GM23248 (cell line): Measurements from ENCODE around the gene USP9X. TPM values are rescaled to one million over a fixed set of nuclear protein-coding genes. Genes with fewer than 3 reads are reported as not detected.

Experiments
- DNase-seq: peaks from one replicate; pipeline ENCODE4 v3.0.0-alpha.2; 2015
- H2AFZ ChIP-seq: fragments of 200-600 bp; sonication (generic); 2 replicates; pipeline ENCODE4 v1.6.1; 2016; ENCODE audit warnings: antibody characterized with exemption
- H3F3A ChIP-seq: fragments of 200-600 bp; sonication (generic); 2 replicates; pipeline ENCODE4 v1.6.1; 2016; ENCODE audit warnings: mild to moderate bottlenecking, antibody characterized with exemption, mixed run types; ENCODE audit not compliant: insufficient read depth
- H3K27ac ChIP-seq: fragments of 200-600 bp; sonication (generic); 2 replicates; pipeline ENCODE4 v1.5.1; 2016; ENCODE audit warnings: mild to moderate bottlenecking
- H3K27me3 ChIP-seq: fragments of 200-600 bp; sonication (generic); replicated peaks from 2 replicates; pipeline ENCODE4 v1.6.1; 2016; ENCODE audit warnings: mild to moderate bottlenecking; ENCODE audit not compliant: insufficient read depth
- H3K36me3 ChIP-seq: fragments of 200-600 bp; sonication (generic); 2 replicates; pipeline ENCODE4 v1.6.1; 2016; ENCODE audit warnings: low read depth, mild to moderate bottlenecking
- H3K4me1 ChIP-seq: fragments of 200-600 bp; sonication (generic); 2 replicates; pipeline ENCODE4 v1.6.1; 2016; ENCODE audit warnings: mild to moderate bottlenecking; ENCODE audit not compliant: insufficient read depth
- H3K4me2 ChIP-seq: fragments of 200-600 bp; sonication (generic); one replicate; pipeline ENCODE4 v1.6.1; 2016; ENCODE audit warnings: mild to moderate bottlenecking; ENCODE audit not compliant: unreplicated experiment
- H3K4me3 ChIP-seq: fragments of 200-600 bp; sonication (generic); 2 replicates; pipeline ENCODE4 v1.5.1; 2016; ENCODE audit warnings: mild to moderate bottlenecking
- H3K79me2 ChIP-seq: fragments of 200-600 bp; sonication (generic); 2 replicates; pipeline ENCODE4 v1.6.1; 2016; ENCODE audit warnings: mild to moderate bottlenecking; ENCODE audit not compliant: insufficient read depth
- H3K9ac ChIP-seq: fragments of 200-600 bp; sonication (generic); 2 replicates; pipeline ENCODE4 v1.6.1; 2016; ENCODE audit warnings: mild to moderate bottlenecking
- H3K9me2 ChIP-seq: fragments of 200-600 bp; sonication (generic); 2 replicates; pipeline ENCODE4 v1.6.1; 2016; ENCODE audit warnings: mixed run types, mild to moderate bottlenecking, moderate library complexity; ENCODE audit not compliant: insufficient read depth
- H3K9me3 ChIP-seq: fragments of 200-600 bp; sonication (generic); one replicate; pipeline ENCODE4 v1.6.1; 2017; ENCODE audit warnings: low read depth
- H4K20me1 ChIP-seq: fragments of 200-600 bp; sonication (generic); 2 replicates; pipeline ENCODE4 v1.6.0; 2016; ENCODE audit not compliant: insufficient read depth
- EZH2 ChIP-seq: fragments of 200-600 bp; sonication (generic); IDR thresholded peaks from 2 replicates; pipeline ENCODE4 v1.6.1; 2018; ENCODE audit warnings: antibody characterized with exemption, mild to moderate bottlenecking; ENCODE audit not compliant: insufficient read depth, poor library complexity, severe bottlenecking
- EZH2phosphoT487 ChIP-seq: fragments of 200-600 bp; sonication (generic); IDR thresholded peaks from 2 replicates; pipeline ENCODE4 v1.6.1; 2018; ENCODE audit warnings: antibody characterized with exemption, moderate library complexity, mild to moderate bottlenecking, low read depth; ENCODE audit not compliant: insufficient read depth
- WGBS, 2 experiments: methylation state at CpG; one replicate each; pipeline ENCODE4 v1.1.6; 2015 to 2017; ENCODE audit warnings: low lambda C conversion rate in 2 of 2, low coverage in 1 of 2; ENCODE audit errors: missing lambda C conversion rate in 2 of 2; 5-methylcytosine and 5-hydroxymethylcytosine counted together
- in situ Hi-C: fragments of 300-500 bp; cut with MboI; formaldehyde crosslinking; loops from 2 replicates; pipeline ENCODE4 v1.15.0; 2020
- polyA plus RNA-seq: library from polyadenylated mRNA; unstranded; fragments of >200 nt; fragmentation: Nextera tagmentation; extraction: Ambion mirVana; gene quantifications from 2 replicates; pipeline ENCODE4 v1.2.1, GENCODE V29; 2016
- total RNA-seq: library from RNA; depleted of rRNA; stranded (reverse); fragments of >200 nt; shearing (Covaris generic); gene quantifications from 2 replicates; pipeline ENCODE4 v1.2.3, GENCODE V29; 2014

The USP9X gene
- total and polyA plus RNA-seq, 2 experiments from 2014 or later, result 23.9 to 72.3 TPM

DNA sequence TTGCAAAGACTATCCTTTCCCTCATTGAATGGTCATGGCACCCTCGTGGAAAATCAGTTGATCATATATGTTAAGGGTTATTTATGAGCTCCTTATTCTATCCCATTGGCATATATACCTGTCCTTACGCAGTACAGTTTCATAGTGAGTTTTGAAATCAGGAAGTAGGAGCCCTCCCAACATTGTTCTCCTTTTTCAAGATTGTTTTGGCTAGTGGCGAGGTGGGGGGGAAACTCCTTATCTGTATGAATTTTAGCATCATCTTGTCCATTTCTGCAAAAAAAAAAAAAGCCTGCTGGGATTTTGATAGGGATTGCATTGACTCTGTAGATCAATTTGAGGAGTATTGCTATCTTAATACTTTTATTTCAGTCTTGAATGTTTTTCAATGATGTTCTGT is 2.5 kb upstream of the USP9X start:
- H3K27ac ChIP-seq, result no peak overlapping the region
- H3K9me3 ChIP-seq, result no peaks in the 10 kb centered on the region
- 92% methylated on average over 3 of the region's 3 CpGs for WGBS, 2 experiments
- peaks cover 9% of the 10 kb centered on the region for H4K20me1 ChIP-seq
- in situ Hi-C loops, result no loop called here
- no peak overlapping the region for H3K4me3 ChIP-seq
- H3K79me2 ChIP-seq, result peaks cover 25% of the 10 kb centered on the region
- no peaks in the 10 kb centered on the region for H3K9me2 ChIP-seq
- H2AFZ ChIP-seq, result no peak overlapping the region
- H3K4me2 ChIP-seq, result no peak overlapping the region
- H3K27me3 ChIP-seq, result no peaks in the 10 kb centered on the region
- no peak overlapping the region for H3K9ac ChIP-seq
- TF ChIP-seq EZH2 (no peak), EZH2phosphoT487 (no peak)
- no peak for DNase-seq
- H3K36me3 ChIP-seq, result no peaks in the 10 kb centered on the region
- H3F3A ChIP-seq, result peaks cover 20% of the 10 kb centered on the region; the same call in 1 of the 2 replicates
- peaks cover 8% of the 10 kb centered on the region; the same call in 1 of the 2 replicates for H3K4me1 ChIP-seq

DNA sequence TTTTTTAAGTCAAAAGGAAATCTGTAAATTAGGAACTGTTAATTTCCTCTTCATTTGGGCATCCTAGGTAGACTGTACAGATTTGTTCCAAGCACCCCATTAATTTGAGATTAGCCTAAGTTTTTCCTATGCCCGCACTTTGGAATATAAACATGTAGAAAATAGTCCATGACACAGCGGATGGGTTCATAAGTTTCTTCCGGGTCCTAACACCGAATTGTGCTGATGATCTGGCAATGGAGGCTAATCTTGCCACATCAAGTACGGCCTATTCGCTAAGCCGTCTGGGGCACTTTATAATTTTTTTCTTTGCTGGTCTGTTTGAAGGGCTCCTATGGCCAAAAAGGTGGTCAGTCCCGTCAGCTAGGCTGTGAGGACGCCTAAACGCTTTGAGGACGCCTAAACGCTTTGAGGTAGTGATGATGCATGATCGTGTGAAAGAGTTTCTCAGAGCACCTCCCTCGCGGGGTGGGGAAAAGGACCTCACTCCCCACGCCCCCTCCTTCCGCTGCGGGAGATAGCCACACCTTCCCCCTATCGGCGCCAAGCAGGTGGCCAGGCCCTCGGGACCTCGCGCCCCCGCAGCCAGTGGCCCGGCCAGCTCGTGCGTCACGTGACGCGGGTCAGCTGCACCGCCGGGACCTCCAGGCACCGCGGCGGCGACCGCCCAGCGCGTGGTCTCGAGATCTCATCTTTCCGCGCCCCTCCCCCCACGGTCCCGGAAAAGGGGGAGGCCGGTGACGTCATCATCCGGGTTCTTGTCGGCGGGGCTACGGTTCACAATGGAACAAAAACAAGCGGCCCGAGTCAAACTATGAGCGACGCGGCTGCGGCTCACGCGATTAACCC is 977 bp upstream of the USP9X start:
- Histone ChIP-seq H3K27me3 (no peaks in the 10 kb centered on the region), H3K4me3 (peak overlapping the region; percentile 98), H4K20me1 (peaks cover 9% of the 10 kb centered on the region), H3K9ac (peak overlapping the region; percentile 100), H3K4me1 (peaks cover 8% of the 10 kb centered on the region; the same call in 1 of the 2 replicates), H3K4me2 (peak overlapping the region; percentile 94), H3K79me2 (peaks cover 39% of the 10 kb centered on the region), H3K36me3 (no peaks in the 10 kb centered on the region), H2AFZ (peak overlapping the region; percentile 90), H3K9me3 (no peaks in the 10 kb centered on the region), H3K27ac (peak overlapping the region; percentile 100), H3K9me2 (no peaks in the 10 kb centered on the region), H3F3A (peaks cover 26% of the 10 kb centered on the region; the same call in 1 of the 2 replicates)
- TF ChIP-seq EZH2phosphoT487 (no peak), EZH2 (no peak)
- in situ Hi-C loops, result no loop called here
- peak; percentile 95 for DNase-seq
- 1% methylated on average over 10 to 47 of the region's 58 CpGs for WGBS, 2 experiments

DNA sequence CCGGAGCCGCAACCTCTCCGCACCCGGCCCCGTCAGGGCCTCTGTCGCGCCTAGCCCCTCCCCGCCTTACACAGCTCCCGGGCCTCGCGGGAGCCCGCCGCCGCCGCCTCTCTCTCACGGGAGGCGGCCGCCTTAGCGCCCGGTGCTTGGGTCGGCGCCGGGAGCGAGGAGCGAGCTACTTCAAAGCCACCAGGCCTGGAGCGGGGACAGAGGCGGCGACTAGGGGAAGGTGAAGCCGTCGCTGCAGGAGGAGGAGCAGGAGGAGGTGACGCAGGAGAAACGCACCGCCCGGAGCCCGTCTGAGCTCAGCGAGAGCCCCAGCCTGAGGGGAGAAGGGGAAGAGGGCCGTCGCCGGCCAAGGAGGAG is 250 bp downstream of the USP9X start:
- H3K27ac ChIP-seq, result peak overlapping the region; percentile 100
- H3K9me2 ChIP-seq, result no peaks in the 10 kb centered on the region
- H3K9ac ChIP-seq, result peak overlapping the region; percentile 100
- no peaks in the 10 kb centered on the region for H3K36me3 ChIP-seq
- WGBS, 2 experiments, result 0 to 2% methylated on average over 1 to 14 of the region's 39 CpGs
- TF ChIP-seq EZH2, result no peak
- TF ChIP-seq EZH2phosphoT487, result no peak
- H3K4me3 ChIP-seq, result peak overlapping the region; percentile 98
- H4K20me1 ChIP-seq, result peaks cover 13% of the 10 kb centered on the region
- peak overlapping the region; percentile 45; the same call in 1 of the 2 replicates for H2AFZ ChIP-seq
- in situ Hi-C loops, result no loop called here
- H3K9me3 ChIP-seq, result no peaks in the 10 kb centered on the region
- peak; percentile 73 for DNase-seq
- peak overlapping the region; percentile 89 for H3K4me2 ChIP-seq
- H3K4me1 ChIP-seq, result peaks cover 14% of the 10 kb centered on the region; the same call in 1 of the 2 replicates
- peaks cover 28% of the 10 kb centered on the region; the same call in 1 of the 2 replicates for H3F3A ChIP-seq
- H3K79me2 ChIP-seq, result peaks cover 52% of the 10 kb centered on the region
- no peaks in the 10 kb centered on the region for H3K27me3 ChIP-seq

DNA sequence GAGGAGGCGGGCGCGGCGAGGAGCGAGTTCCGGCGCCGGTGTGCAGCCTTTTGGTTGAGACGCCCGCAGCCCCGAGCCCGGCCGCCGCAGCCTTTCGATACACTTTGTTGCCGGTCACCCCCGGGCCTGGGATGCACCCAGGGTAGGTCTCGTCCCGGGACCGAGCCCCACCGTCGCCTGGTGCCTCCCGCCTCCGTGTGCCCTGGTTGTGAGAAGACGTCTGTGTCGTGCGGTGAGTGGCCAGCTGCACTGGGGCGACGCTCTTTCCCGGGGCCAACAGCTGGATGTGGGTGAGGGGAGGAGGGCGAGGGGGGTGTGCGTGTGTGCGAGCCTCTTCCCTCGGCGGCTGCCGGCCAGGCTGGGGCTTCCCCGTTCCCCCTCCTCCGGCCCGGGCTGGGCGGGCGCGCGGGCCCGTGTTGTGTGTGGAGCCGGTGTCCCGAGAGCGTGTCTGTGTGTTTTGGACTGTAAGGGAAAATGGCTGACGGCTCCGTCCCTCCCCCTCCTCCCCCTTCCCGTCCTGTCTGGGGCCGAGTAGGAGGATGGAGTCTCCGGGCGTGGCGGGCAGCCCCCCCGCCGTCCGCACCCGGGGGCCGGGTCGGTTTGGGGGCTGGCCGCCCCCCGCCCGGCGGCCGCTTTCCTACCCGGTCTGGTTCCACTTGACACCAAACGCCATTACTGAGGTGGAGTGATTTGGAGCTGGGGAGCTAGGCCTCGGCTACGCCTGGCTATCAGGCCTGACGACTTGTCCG is 807 bp downstream of the USP9X start:
- Histone ChIP-seq H3K27ac (peak overlapping the region; percentile 100), H3K27me3 (no peaks in the 10 kb centered on the region), H3F3A (peaks cover 33% of the 10 kb centered on the region; the same call in 1 of the 2 replicates), H3K4me3 (peak overlapping the region; percentile 98), H3K4me1 (peaks cover 18% of the 10 kb centered on the region), H3K9me3 (no peaks in the 10 kb centered on the region), H3K9me2 (no peaks in the 10 kb centered on the region), H3K4me2 (peak overlapping the region; percentile 89), H4K20me1 (peaks cover 13% of the 10 kb centered on the region), H3K36me3 (no peaks in the 10 kb centered on the region), H3K79me2 (peaks cover 57% of the 10 kb centered on the region), H3K9ac (peak overlapping the region; percentile 100), H2AFZ (no peak overlapping the region; the same call in 1 of the 2 replicates)
- 0% methylated on average over 3 to 5 of the region's 71 CpGs for WGBS, 2 experiments
- in situ Hi-C loops, result no loop called here
- DNase-seq, result peak; percentile 65
- TF ChIP-seq EZH2phosphoT487, result no peak
- TF ChIP-seq EZH2, result no peak
